Smooth muscle cell (in vitro differentiated cells): ENCODE data around the gene MEGF8. TPM values are rescaled to one million over a fixed set of nuclear protein-coding genes. Genes with fewer than 3 reads are reported as not detected.

Experiments
- DNase-seq: peaks from one replicate; lab custom pipeline; 2025; ENCODE audit not compliant: unreplicated experiment; lab: John Stamatoyannopoulos, UW
- H2AFZ ChIP-seq: fragments of 200-600 bp; sonication (generic); 2 replicates; pipeline ENCODE4 v1.6.0; 2016; ENCODE audit warnings: antibody characterized with exemption, low read depth, mild to moderate bottlenecking
- H3F3A ChIP-seq: fragments of 200-600 bp; sonication (generic); 2 replicates; pipeline ENCODE4 v1.6.0; 2017; ENCODE audit warnings: antibody characterized with exemption, low read depth
- H3K27ac ChIP-seq: fragments of 200-600 bp; sonication (generic); 2 replicates; pipeline ENCODE4 v1.5.1; 2016; ENCODE audit warnings: low read depth, mild to moderate bottlenecking
- H3K27me3 ChIP-seq: fragments of 200-600 bp; sonication (generic); 2 replicates; pipeline ENCODE4 v1.6.1; 2016; ENCODE audit warnings: low read depth, mild to moderate bottlenecking
- H3K36me3 ChIP-seq: fragments of 200-600 bp; sonication (generic); 2 replicates; pipeline ENCODE4 v1.5.1; 2016; ENCODE audit warnings: low read depth
- H3K4me1 ChIP-seq: fragments of 200-600 bp; sonication (generic); 2 replicates; pipeline ENCODE4 v1.5.1; 2016; ENCODE audit warnings: low read depth
- H3K4me2 ChIP-seq: fragments of 200-600 bp; sonication (generic); 2 replicates; pipeline ENCODE4 v1.6.0; 2016; ENCODE audit warnings: mild to moderate bottlenecking
- H3K4me3 ChIP-seq: fragments of 200-600 bp; sonication (generic); 2 replicates; pipeline ENCODE4 v1.5.1; 2016; ENCODE audit warnings: mild to moderate bottlenecking
- H3K79me2 ChIP-seq: fragments of 200-600 bp; sonication (generic); 2 replicates; pipeline ENCODE4 v1.6.0; 2016; ENCODE audit warnings: low read depth, mild to moderate bottlenecking
- H3K9ac ChIP-seq: fragments of 200-600 bp; sonication (generic); 2 replicates; pipeline ENCODE4 v1.6.0; 2016; ENCODE audit warnings: low read depth
- H3K9me3 ChIP-seq: fragments of 200-600 bp; sonication (generic); replicated peaks from 2 replicates; pipeline ENCODE4 v1.5.1; 2016; ENCODE audit warnings: low read depth
- H4K20me1 ChIP-seq: fragments of 200-600 bp; sonication (generic); 2 replicates; pipeline ENCODE4 v1.6.0; 2016; ENCODE audit warnings: low read depth
- CTCF ChIP-seq: fragments of 200-600 bp; sonication (generic); IDR thresholded peaks from 2 replicates; pipeline ENCODE4 v1.5.1; 2017; ENCODE audit warnings: borderline replicate concordance, mild to moderate bottlenecking, antibody characterized with exemption; ENCODE audit not compliant: insufficient read depth, poor library complexity, severe bottlenecking
- WGBS: methylation state at CpG from one replicate; pipeline ENCODE4 v1.1.7; 2016; ENCODE audit warnings: low lambda C conversion rate; 5-methylcytosine and 5-hydroxymethylcytosine counted together
- polyA plus RNA-seq: library from polyadenylated mRNA; unstranded; fragments of >200 nt; fragmentation: Nextera tagmentation; extraction: Ambion mirVana; gene quantifications from 2 replicates; pipeline ENCODE4 v1.2.1, GENCODE V29; 2016
- total RNA-seq: library from RNA; depleted of rRNA; stranded (reverse); fragments of >200 nt; gene quantifications from 2 replicates; pipeline ENCODE4 v1.2.3, GENCODE V29; 2014

Gene MEGF8
- total and polyA plus RNA-seq, 2 experiments from 2014 or later: 8.2 to 16.4 TPM

DNA sequence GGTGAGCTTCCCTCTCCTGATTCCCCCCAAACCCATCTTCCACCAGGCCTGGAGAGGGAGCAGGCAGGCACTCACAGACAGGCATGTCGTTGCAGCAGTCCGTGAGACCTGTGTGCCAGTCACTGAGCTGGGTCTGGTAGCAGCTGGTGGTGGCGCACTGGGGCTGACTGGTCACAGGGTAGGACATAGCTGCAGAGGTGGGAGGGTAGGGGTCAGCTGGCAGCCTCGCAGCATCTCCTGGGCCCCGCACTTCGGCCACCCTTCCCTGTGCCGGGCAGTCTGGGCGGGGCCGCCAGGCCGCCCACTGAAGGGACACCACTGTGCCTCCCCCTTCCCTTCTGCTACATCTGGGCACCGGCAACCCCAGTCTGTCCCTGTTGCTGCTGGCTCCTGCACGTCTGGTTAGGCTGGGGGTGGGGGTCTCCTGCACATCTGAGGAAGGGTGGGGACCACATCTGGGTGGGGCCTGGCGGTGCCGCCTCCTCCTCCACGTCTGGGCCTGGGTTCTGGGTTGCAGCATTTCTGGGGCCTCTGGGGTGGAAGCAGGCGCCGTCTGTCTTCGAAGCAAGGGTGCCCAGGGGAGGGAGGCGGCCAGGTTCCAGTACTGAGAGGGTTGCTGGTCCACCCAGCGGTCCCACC lies 63.5 kb downstream of the MEGF8 start:
- H3K27ac ChIP-seq: no peak overlapping the region
- H3K9ac ChIP-seq: no peak overlapping the region
- H3K36me3 ChIP-seq: no peaks in the 10 kb centered on the region
- H2AFZ ChIP-seq: no peak overlapping the region
- H4K20me1 ChIP-seq: no peaks in the 10 kb centered on the region
- no peaks in the 10 kb centered on the region for H3F3A ChIP-seq
- no peak overlapping the region for H3K4me3 ChIP-seq
- DNase-seq: no peak
- H3K4me2 ChIP-seq: no peak overlapping the region
- H3K4me1 ChIP-seq: no peaks in the 10 kb centered on the region
- peaks cover 32% of the 10 kb centered on the region for H3K27me3 ChIP-seq
- H3K79me2 ChIP-seq: no peaks in the 10 kb centered on the region
- H3K9me3 ChIP-seq: no peaks in the 10 kb centered on the region
- TF ChIP-seq CTCF: no peak
- WGBS: 83% methylated on average over 20 of the region's 20 CpGs

DNA sequence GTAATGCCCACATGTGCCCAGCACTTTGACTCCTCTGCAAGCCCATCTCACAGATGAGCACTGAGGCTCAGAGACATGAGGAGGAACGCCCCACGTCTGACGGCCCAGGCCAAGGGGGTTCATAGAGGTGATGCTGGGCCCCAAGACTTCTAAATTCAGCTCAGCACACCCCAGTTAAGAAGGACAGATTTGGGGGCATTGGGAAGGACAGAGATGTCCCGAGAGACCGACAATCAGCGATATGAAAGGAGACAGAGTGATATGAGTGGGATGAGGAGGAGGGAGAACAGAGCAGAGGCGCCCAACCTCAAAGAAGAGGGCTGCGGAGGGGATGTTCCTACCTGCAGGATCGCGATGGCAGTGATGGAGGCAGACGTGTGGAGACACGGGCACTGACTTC lies 64.5 kb downstream of the MEGF8 start, which contains the start of gene CNFN:
Gene CNFN (minus strand): TSS at position 399 of the 400 bp plus-strand sequence. CDS start 1,260 bp downstream, outside the sequence.
- Histone ChIP-seq H3K27me3 (peaks cover 32% of the 10 kb centered on the region), H3K4me3 (no peak within 1 kb of the TSS), H3K4me2 (no peak within 1 kb of the TSS), H3K4me1 (no peaks in the 10 kb centered on the region), H3K27ac (no peak within 1 kb of the TSS), H3K36me3 (no peaks in the 10 kb centered on the region), H4K20me1 (no peaks in the 10 kb centered on the region), H3K9me3 (no peaks in the 10 kb centered on the region), H3K9ac (no peak within 1 kb of the TSS), H2AFZ (no peak within 1 kb of the TSS), H3K79me2 (no peaks in the 10 kb centered on the region), H3F3A (no peaks in the 10 kb centered on the region)
- 89% methylated on average over 10 of the region's 12 CpGs for WGBS
- no peak for DNase-seq
- TF ChIP-seq CTCF: no peak

- H3K4me1 ChIP-seq: peaks cover 6% of the 10 kb centered on the region
- WGBS: 74% methylated on average over 4 of the region's 4 CpGs
- no peak overlapping the region for H3K4me2 ChIP-seq
- H3F3A ChIP-seq: no peaks in the 10 kb centered on the region
- H3K4me3 ChIP-seq: no peak overlapping the region
- H3K27ac ChIP-seq: no peak overlapping the region
- H3K9ac ChIP-seq: no peak overlapping the region
- peaks cover 32% of the 10 kb centered on the region for H3K27me3 ChIP-seq
- no peak for DNase-seq
- H3K79me2 ChIP-seq: no peaks in the 10 kb centered on the region
- H3K9me3 ChIP-seq: no peaks in the 10 kb centered on the region
- no peaks in the 10 kb centered on the region for H3K36me3 ChIP-seq
- no peaks in the 10 kb centered on the region for H4K20me1 ChIP-seq
- TF ChIP-seq CTCF: no peak
- H2AFZ ChIP-seq: no peak overlapping the region
Measured at GRCh38 chr19:42392165-42392564, 66.7 kb downstream of the MEGF8 start.

- TF ChIP-seq CTCF: no peak
- peaks cover 23% of the 10 kb centered on the region for H3K27me3 ChIP-seq
- WGBS: 89% methylated on average over 8 of the region's 8 CpGs
- DNase-seq: no peak
- H3K9ac ChIP-seq: no peak overlapping the region
- no peak overlapping the region for H3K27ac ChIP-seq
- no peak overlapping the region for H3K4me3 ChIP-seq
- no peaks in the 10 kb centered on the region for H3K36me3 ChIP-seq
- no peaks in the 10 kb centered on the region for H3F3A ChIP-seq
- H3K9me3 ChIP-seq: no peaks in the 10 kb centered on the region
- H4K20me1 ChIP-seq: no peaks in the 10 kb centered on the region
- no peaks in the 10 kb centered on the region for H3K79me2 ChIP-seq
- H3K4me1 ChIP-seq: peaks cover 12% of the 10 kb centered on the region
- no peak overlapping the region for H2AFZ ChIP-seq
- no peak overlapping the region for H3K4me2 ChIP-seq
Measured at GRCh38 chr19:42394751-42395150, 69.3 kb downstream of the MEGF8 start.
